GM12891 (cell line): ENCODE data around the gene TMEM271.

Experiments
- POLR2A ChIP-seq: IDR thresholded peaks from 2 replicates; pipeline ENCODE4 v1.6.1; 2011; ENCODE audit warnings: low read depth, low read length, control low read depth
- POLR2AphosphoS5 ChIP-seq: IDR thresholded peaks from 2 replicates; pipeline ENCODE4 v1.6.1; 2011; ENCODE audit warnings: low read depth, low read length, control low read depth
- SPI1 ChIP-seq: IDR thresholded peaks from 2 replicates; pipeline ENCODE4 v1.6.1; 2011; ENCODE audit warnings: low read depth, low read length, control low read depth
- TAF1 ChIP-seq: IDR thresholded peaks from 2 replicates; pipeline ENCODE4 v1.6.1; 2011; ENCODE audit warnings: low read depth, low read length, control low read depth

DNA sequence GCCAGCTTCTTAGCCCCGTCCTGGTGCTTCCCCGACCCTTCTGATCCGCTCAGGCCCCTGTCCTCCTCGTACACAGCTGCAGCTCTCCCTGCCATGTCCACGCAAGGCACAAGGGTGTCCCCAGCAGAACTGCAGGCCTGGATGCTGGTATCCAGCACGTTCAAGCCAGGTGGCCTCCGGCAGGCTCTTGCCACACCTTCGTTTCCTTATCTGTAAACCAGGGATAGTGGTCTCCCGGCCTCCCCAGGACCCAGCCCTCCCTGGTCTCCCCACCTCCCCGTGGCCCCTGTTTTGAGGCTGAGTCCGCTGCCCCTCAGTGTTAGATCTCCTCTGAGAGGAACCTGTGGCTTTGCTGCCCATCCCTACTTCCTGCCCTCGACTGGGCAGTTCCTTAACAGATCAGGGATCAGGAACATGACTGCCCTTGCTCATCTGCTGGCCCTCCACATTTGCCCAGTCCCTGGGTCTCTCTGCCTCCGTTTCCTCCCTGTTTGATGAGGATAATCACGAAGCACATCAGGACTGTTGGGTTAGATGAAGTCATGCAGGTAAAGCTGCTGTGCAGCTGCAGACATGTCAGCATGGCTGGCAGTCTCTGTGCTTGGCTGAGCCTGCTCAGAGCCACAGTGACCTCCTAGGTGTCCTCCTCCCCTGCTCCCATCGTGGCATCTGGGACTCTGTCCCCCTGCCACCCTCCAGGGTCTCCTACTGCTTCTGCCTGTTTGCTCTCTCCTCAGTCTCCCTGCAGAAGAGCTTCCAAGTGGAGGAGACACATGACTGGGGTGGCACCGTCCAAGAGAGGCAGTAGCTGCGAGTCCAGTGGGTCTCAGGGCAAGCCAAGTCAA lies 44.2 kb downstream of the TMEM271 start:
- TF ChIP-seq POLR2AphosphoS5 (no peak), POLR2A (no peak), TAF1 (no peak), SPI1 (no peak)
